ENCODE results near the gene ZNF33A. TPM values are rescaled to one million over a fixed set of nuclear protein-coding genes. Genes with fewer than 3 reads are reported as not detected.
"Not testable (repeated sequence)": the region's sequence is repeated elsewhere in the genome, so short reads cannot be mapped to it uniquely, and the experiment has no call there.

Gene ZNF33A
- total RNA-seq, 1 experiment from 2014 or later: 19.0 TPM

GRCh38 chr10:38016354-38016753, 5.9 kb downstream of the ZNF33A start:
- BruUV-seq (replicated peaks): no TSS peak
- H3K27ac Mint-ChIP-seq (ENCODE audit: unreplicated experiment): no peak overlapping the region
- intact Hi-C loops (cut with micrococcal nuclease; ENCODE audit: unreplicated experiment): no loop called here
- no peak for DNase-seq
- CTCF ChIA-PET: no interaction called here
- H3K9me3 Mint-ChIP-seq (ENCODE audit: low read depth, unreplicated experiment): peaks cover 8% of the 10 kb centered on the region
- no peaks in the 10 kb centered on the region for H3K27me3 Mint-ChIP-seq (ENCODE audit: unreplicated experiment)
- TF ChIP-seq CTCF (IDR thresholded peaks at IDR 0.05; ENCODE audit: unreplicated experiment): no peak
- H3K4me3 Mint-ChIP-seq (ENCODE audit: low read depth, unreplicated experiment): no peak overlapping the region
- no peaks in the 10 kb centered on the region for H3K4me1 Mint-ChIP-seq (ENCODE audit: low read depth, unreplicated experiment)
- H3K36me3 Mint-ChIP-seq (ENCODE audit: insufficient read depth, unreplicated experiment): peaks cover 55% of the 10 kb centered on the region

GRCh38 chr10:38019124-38019523, 8.6 kb downstream of the ZNF33A start:
- intact Hi-C loops (cut with micrococcal nuclease; ENCODE audit: unreplicated experiment); CTCF ChIA-PET; H3K4me3 Mint-ChIP-seq (ENCODE audit: low read depth, unreplicated experiment); H3K27ac Mint-ChIP-seq (ENCODE audit: unreplicated experiment); H3K4me1 Mint-ChIP-seq (ENCODE audit: low read depth, unreplicated experiment); DNase-seq; H3K27me3 Mint-ChIP-seq (ENCODE audit: unreplicated experiment); BruUV-seq (replicated peaks); H3K9me3 Mint-ChIP-seq (ENCODE audit: low read depth, unreplicated experiment): not testable (repeated sequence)
- H3K36me3 Mint-ChIP-seq (ENCODE audit: insufficient read depth, unreplicated experiment): peaks cover 58% of the 10 kb centered on the region

- TF ChIP-seq CTCF (IDR thresholded peaks at IDR 0.05; ENCODE audit: unreplicated experiment): no peak
- CTCF ChIA-PET: no interaction called here
- Mint-ChIP-seq H3K9me3 (ENCODE audit: low read depth, unreplicated experiment) (peaks cover 6% of the 10 kb centered on the region), H3K27me3 (ENCODE audit: unreplicated experiment) (no peaks in the 10 kb centered on the region), H3K4me1 (ENCODE audit: low read depth, unreplicated experiment) (no peaks in the 10 kb centered on the region), H3K4me3 (ENCODE audit: low read depth, unreplicated experiment) (no peak overlapping the region), H3K27ac (ENCODE audit: unreplicated experiment) (no peak overlapping the region), H3K36me3 (ENCODE audit: insufficient read depth, unreplicated experiment) (peaks cover 46% of the 10 kb centered on the region)
- no TSS peak for BruUV-seq (replicated peaks)
- DNase-seq: no peak
- intact Hi-C loops (cut with micrococcal nuclease; ENCODE audit: unreplicated experiment): no loop called here
Observed at GRCh38 chr10:38025283-38025682, 14.8 kb downstream of the ZNF33A start.

- CTCF ChIA-PET: interaction anchor here (0.7 kb wide), 1 partner anchor 338 kb away, joined by 3 read pairs; no protein-coding TSS in a partner anchor
- Mint-ChIP-seq H3K4me1 (ENCODE audit: low read depth, unreplicated experiment) (no peaks in the 10 kb centered on the region), H3K9me3 (ENCODE audit: low read depth, unreplicated experiment) (peaks cover 6% of the 10 kb centered on the region), H3K27me3 (ENCODE audit: unreplicated experiment) (no peaks in the 10 kb centered on the region), H3K4me3 (ENCODE audit: low read depth, unreplicated experiment) (no peak overlapping the region), H3K27ac (ENCODE audit: unreplicated experiment) (no peak overlapping the region), H3K36me3 (ENCODE audit: insufficient read depth, unreplicated experiment) (peaks cover 43% of the 10 kb centered on the region)
- no TSS peak for BruUV-seq (replicated peaks)
- intact Hi-C loops (cut with micrococcal nuclease; ENCODE audit: unreplicated experiment): no loop called here
- DNase-seq: no peak
- no peak for TF ChIP-seq CTCF (IDR thresholded peaks at IDR 0.05; ENCODE audit: unreplicated experiment)
Observed at GRCh38 chr10:38027986-38028385, 17.5 kb downstream of the ZNF33A start.

GRCh38 chr10:38032886-38033285, 22.4 kb downstream of the ZNF33A start:
- CTCF ChIA-PET: no interaction called here
- Mint-ChIP-seq H3K9me3 (ENCODE audit: low read depth, unreplicated experiment) (peaks cover 3% of the 10 kb centered on the region), H3K4me3 (ENCODE audit: low read depth, unreplicated experiment) (no peak overlapping the region), H3K36me3 (ENCODE audit: insufficient read depth, unreplicated experiment) (peaks cover 47% of the 10 kb centered on the region), H3K4me1 (ENCODE audit: low read depth, unreplicated experiment) (no peaks in the 10 kb centered on the region), H3K27me3 (ENCODE audit: unreplicated experiment) (no peaks in the 10 kb centered on the region), H3K27ac (ENCODE audit: unreplicated experiment) (no peak overlapping the region)
- no peak for DNase-seq
- BruUV-seq (replicated peaks): no TSS peak
- TF ChIP-seq CTCF (IDR thresholded peaks at IDR 0.05; ENCODE audit: unreplicated experiment): no peak
- intact Hi-C loops (cut with micrococcal nuclease; ENCODE audit: unreplicated experiment): no loop called here
